8988T (cell line): ENCODE measurements around the gene SAYSD1.
"Not testable (repeated sequence)": the region's sequence is repeated elsewhere in the genome, so short reads cannot be mapped to it uniquely, and the experiment has no call there.

Source experiments
- DNase-seq: peaks from one replicate; pipeline ENCODE4 v3.0.0; 2011

Gene SAYSD1, protein sequence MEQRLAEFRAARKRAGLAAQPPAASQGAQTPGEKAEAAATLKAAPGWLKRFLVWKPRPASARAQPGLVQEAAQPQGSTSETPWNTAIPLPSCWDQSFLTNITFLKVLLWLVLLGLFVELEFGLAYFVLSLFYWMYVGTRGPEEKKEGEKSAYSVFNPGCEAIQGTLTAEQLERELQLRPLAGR

DNA sequence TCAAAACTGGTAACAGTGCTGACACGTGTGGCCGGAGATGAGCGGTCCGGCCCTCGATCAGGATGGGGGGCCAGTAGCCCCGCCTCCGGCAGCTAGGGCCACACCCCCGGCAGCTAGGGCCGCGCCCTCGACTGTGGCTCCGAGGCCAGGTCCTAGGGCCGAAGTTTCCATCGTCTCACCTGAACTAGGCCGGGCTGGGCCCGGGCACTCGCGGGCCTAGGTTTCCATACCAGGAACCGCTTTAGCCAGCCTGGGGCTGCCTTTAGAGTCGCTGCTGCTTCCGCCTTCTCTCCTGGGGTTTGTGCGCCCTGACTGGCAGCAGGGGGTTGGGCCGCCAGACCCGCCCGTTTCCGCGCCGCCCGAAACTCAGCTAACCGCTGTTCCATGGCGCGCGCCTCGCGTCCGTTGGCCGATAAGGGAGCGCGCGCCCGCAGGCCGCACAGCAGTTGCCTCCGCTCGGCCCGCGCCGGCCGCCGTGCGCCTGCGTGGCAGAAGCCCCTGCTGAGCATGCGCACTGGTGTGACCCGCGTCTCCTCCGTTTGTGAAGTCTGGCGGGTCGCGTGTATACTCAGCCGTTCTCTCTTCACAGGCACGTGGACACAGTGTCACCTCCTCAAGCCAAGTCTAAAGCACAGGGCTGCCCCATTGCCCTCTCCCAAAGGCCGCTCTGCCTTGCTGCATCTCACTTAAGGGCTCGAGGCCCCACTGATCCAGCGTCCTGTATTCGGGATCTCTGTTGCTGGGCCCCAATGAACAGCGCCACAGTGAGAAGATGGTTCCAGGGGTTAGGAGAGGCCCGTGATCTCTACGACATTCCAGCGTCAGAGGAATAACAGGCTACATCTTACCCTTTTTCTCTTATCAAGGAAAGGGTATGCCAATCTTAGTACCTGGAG is at the start of gene SAYSD1:
TSS of gene SAYSD1 (minus strand) at position 483 of the 896 bp plus-strand sequence. CDS start at position 386, 97 bp downstream.
- peak; percentile 75 for DNase-seq

DNA sequence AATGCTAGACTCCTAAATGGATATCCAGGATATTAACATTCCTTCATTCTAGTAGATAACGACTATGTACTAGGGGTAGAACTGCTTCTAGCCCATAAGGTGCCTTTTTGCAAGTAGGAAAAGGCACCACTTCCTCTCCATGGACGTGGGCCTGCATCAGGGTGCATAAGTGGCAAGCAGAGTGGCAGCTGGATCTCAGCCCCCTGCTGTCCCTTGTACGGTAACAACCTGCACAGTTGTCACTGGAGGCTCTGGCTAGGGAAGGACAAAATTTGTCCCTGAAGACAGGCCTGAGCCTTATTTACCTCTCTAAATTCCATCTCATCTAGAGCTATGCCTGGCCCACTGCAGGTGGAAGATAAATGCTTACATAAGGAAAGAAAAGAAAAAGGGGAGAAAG is 42.5 kb upstream of the SAYSD1 start:
- DNase-seq = no peak

DNA sequence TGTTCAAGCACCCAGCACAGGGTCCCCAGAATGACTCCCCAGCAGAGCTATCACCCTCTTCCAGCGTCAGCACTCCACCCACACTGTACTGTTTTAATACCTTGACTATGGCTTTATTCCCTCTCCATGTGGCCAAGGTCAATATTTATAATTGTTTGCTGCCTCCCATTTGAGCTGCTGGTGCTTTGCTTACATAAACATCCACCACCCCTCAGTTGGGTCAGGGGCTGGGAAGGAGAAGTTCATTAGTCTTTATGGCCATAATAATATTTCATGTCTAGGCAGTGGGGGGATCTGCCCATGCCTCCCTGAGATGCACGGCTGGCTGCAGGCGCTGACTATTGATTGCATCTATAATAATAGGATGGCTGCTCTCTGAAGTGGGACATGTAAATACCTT is 41.8 kb upstream of the SAYSD1 start:
- DNase-seq = no peak

DNA sequence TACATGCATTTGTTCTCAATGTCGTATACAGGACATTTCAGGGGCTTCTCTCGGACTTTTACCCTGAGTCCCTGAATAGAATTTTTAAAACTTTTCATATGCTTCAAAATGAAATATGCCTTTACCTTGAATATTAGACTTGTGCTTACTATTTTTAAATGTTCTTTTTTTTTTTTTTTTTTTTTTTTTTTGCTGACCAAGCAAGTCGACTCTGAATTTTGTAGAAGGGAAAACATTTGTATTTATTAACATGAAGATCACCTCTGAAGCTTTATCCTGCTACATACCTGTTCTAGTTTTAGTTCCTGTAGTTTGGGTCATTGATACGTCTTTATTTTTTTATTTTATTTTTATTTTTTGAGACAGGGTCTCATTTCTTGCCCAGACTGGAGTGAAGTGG is 39.7 kb upstream of the SAYSD1 start:
- no peak for DNase-seq

DNA sequence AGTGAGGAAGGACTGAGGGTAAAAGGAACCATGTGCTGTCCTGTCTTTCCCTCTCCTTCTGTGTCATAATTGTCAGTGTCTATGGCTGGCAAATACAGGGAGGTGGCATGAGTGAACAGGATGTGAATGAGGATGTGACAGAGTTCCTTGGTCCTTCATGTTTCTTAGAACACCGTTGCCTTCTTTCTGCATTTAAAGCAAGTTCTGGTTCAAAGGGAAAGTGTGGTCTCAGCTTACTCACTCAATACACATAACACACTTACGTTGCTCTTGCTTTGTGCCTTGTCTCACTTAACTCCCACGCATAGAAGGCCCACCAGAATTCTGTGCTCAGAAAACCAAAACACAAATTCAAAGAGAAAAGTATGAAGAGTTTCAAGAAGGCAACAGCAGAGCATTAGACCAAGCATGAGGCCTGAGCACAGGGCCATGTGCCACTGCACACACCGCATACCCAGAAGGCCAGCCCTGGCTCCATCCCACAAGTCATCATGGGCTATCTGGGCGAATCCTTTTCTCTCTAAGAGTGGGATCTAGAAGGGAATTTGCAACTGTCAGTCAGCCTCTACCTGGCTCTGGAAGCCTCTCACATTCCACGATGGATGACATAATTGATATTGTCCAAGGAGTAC is 38.9 kb upstream of the SAYSD1 start:
- no peak for DNase-seq

DNA sequence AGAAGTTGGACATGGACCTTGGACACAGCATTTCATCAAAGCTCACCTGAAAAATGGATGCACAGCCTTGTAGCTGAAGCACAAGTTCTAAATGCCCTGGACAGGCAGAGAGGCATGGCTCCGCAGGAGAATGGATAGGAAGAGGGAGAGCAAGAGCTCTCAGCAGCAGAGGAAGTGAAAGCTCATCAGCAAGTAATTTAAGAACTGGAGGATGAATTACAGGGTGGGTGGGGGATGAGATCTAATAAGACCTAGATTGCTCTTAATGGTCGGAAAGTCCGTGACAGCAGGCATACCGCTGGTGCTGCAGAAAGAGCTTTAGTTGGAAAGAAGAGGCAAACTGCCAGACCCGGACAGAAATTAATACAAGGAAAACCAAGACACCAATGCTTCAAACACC is 37.3 kb upstream of the SAYSD1 start:
- DNase-seq = no peak

DNA sequence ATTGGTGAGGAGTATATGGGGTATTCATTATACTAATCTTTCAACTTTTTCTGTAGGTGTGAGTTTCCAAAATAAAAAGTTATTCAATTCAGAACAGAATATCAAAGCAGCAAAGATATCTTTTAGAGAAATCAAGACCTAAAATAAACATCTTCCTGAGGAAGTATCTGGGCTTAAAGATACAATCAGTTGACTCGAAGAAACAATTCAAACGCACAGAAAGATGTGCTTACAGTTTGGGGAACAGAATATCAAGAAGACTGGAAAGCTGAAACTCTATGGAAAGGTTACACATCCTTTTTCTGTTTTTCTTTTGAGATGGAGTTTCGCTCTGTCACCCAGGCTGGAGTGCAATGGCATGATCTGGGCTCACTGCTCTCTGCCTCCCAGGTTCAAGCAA is 36.2 kb upstream of the SAYSD1 start:
- no peak for DNase-seq

DNA sequence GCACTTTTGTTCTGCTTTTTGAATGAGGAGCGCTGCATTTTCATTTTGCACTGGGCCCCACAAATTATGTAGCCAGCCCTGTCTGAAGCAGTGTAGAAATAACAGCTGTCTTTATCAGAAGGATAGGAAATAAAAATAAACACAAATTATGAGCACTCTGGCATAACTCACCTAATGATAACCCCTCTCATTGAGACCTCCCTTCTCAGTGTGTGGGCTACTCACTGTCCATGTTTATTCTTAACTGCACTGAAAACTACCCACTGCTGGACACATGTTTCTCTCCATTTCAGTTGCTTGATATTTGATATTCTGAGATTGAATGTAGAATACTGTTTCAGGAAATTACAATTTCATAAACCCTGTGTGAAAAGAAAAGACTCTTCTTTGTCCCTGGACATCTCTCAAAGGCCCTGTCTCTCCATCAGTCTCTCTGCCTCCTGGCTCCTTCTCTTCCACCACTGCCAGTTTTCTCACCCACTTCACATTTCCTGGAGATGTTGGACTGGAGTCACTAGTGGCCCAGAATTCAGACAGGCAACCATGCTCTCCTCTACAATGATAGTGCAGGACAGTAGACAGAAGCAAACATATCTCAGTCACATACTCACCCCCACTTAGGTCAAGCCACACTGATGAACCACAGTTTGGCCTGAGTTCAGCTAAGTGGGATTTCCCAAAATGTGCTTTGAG is 29.6 kb upstream of the SAYSD1 start:
- DNase-seq = no peak

DNA sequence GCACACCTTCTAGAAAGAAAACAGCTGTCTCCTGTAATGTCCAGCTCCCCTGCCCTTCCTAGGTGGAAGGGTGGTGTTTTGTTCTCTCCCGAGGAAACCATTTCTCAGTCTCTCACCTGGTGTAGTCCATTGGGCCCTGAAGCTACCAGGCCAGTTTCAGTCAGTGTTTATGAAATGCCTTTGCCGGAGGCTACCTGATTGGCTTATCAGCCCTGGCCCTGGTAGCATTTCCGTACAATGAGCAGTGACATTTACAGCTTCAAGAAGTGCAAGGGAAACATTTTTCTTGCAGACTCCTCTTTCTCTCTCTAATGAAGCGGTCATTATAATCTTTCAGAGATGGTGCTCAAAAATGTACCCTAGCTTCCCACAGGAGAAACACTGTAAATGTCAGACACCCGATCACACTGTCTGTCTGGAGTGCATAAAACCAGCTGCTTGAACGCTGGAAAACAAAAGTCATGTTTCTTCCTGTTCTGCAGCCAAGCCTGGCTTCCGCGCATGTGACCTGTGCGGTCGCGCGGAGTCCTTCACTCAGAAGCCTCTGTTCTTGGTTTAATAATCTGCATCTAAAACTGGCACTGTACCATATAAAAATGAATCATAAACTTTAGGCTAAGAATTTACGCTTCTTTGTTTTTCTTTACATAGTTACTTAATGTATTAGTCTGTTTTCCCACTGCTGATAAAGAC is 28.4 kb upstream of the SAYSD1 start:
- DNase-seq = no peak

DNA sequence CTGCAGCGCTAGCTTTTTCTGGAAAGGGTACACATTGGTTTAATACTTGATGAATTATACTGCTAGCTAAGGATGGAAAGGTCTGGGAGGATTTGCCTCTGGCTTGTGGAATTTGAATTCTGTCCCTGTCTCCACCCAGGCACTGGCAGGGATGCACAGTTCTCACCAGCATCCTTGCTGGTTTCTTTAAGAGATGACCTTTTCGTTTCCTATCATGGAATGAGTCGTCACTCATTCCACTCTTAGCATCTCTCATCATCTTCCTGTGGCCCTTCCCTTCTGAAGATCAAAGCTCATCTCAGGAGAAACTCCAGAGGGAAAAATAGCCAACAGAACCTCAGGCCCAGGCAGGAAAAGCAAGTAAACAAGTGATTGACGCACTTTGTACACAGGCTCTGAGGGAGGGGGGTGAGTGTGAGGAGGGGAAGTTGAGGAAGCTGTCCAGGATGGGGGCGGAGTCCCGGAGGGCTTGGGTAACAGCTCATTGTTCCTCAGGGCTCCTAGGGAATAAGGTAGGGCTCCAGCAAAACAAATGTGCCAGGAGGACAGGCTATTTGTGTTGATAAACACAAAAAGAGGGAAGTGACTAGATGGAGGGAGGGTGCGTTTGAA is 25.7 kb upstream of the SAYSD1 start:
- DNase-seq = no peak

DNA sequence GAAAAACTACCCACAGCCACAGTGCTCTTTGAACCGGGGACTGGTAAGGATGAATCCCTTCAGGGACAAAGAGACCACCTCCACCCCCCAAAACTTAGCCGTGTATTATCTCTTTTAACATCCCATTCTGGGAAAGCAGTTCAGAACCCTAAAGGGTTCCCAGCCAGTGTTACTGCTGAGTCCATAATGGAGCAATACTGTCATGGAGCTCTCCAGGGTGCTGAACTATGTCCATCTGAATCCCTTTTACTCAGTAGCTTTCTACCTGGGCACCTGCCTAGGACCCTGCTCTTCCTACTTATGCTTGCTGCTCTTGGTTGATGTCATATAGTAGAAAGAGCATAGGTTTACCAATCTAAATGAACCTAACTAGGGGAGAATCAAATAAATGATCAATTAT is 22.3 kb upstream of the SAYSD1 start:
- DNase-seq = no peak

DNA sequence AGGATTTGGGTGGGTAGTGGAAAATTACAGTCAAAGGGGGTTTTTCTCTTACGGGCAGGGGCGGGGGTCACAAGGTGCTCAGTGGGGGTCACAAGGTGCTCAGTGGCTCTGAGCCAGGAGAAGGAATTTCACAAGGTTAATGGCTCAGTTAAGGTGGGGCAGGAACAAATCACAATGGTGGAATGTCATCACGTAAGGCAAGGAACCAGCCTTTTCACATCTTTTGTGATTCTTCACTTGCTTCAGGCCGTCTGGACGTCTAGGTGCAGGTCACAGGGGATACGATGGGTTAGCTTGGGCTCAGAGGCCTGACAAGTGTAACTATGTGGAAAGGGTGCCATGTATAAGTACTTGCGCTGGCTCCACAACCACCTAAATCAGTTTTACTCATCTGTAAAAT is 21.2 kb upstream of the SAYSD1 start:
- DNase-seq = not testable (repeated sequence)

DNA sequence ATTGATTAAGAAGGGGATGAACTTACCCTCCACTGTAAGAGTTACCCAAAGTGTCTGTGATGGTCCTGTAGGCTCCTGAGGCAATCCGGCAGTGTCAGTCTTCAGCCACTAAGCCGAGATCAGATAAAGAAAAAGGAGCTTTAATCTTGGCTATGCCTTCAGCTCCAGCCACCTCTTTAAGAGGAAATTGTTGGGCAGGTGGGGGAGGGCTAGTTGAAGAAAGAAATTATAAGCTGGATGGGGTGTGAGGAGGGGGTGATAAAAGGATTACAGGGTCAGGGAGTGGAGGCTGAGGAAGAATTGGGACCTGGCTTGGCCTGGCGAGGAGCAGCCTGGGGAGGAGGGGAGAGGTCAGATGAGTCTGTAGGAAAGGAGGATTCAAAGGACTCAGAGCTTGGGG is 19.8 kb upstream of the SAYSD1 start:
- not testable (repeated sequence) for DNase-seq

DNA sequence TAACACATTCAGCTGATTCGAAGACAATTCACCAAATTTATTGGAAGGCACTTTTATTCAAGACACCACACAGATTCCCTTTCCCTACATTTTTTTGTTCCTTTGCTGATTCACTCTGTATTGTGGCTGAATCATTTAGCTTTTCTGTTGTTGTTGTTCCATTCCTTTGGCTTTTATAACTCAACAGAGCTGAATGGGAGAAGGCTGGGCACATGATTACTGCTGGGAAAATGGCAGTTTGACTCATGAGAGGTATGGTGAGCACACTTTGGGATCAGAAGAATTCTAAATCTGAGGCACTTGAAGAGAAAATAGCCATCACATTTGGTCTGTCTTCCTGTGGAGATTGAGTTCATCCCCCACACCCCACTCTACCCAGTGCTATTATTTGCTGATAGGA is 15.7 kb upstream of the SAYSD1 start:
- DNase-seq = no peak

DNA sequence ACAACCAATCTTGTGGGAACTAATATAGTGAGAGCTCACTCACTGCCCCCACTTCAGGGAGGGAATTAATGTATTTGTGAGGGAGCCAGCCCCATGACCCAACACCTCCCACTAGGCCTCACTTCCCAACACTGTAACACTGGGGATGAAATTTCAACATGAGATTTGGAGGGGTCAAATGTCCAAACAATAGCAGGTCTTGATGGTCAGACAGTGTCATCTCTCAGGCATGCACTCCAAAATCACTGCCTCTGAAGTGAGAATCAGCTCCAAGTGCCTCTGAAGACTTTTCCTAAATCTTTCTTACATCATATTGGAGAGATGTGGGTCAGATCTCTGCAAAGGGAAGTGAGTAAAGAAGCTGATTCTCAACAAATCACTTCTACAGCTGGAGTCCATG is 13.8 kb upstream of the SAYSD1 start:
- no peak for DNase-seq

DNA sequence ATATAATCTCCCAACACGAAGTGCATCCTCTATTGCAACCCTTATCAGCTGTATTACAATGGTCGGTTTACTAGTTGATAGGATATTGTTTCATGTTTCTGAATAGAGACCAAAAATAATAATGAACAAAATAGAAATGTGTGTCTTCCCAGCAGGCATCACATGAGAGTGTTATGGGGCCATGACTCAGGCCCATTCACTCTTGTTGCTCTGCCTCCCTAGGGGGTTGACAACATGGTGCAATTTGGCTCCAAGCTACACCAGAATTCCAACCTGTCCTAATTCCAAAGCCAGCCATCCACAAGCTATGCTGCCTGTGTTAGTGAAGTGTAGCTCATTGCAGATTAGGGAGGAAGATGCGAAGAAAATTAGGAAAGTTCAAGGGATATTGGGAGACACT is 13.1 kb upstream of the SAYSD1 start:
- DNase-seq = no peak

DNA sequence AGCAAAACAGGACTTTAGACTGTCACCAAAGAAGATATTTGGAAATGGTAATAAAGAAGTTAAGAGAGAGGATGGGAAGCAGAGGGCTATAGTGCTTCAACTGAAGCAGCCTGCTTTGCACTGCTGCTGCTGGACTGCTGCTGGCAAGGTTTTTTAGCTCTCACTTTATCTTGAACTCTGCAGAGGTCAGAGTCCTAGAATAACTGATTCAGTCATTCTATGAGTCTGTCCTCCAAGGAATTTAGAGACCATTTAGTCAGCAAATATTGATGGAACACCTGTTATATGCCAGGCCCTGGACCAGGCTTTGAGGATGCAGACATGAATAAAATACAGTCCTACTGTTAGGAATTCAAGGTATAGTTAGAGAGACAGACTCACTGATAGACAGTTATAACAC is 9.1 kb upstream of the SAYSD1 start:
- no peak for DNase-seq

DNA sequence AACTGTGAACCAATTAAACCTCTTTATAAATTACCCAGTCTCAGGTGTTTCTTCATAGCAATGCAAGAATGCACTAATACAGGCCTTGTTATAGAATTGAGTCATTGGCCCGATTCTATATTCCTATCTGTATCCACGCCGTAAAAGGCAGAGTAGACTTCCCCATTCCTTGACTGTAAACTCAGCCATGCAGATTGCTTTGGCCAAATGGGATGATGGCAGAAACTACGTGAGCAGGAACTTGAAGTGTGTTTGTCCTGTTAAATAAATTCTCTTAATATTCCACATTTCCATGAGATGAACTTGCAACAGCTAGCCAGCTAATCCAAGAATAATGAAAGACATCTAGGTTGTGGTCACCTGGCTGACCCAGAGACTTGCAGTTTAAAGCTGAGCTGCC is 3.9 kb upstream of the SAYSD1 start:
- no peak for DNase-seq

DNA sequence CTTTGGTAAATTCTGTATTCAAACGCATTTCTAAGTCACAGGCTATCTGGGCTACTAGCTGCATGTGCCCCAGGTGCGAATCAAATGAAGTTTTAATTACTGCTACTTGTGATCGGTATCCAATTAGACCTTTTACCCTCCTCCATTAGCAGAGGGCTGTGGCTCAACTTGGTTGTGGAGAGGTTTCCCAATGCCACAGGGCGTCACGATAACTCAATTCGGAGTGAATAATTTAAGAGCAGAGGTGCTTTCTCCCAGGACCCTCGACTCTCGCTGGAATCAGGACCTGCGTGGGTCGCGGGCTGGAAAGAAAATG is 640 bp downstream of the SAYSD1 start:
- no peak for DNase-seq

DNA sequence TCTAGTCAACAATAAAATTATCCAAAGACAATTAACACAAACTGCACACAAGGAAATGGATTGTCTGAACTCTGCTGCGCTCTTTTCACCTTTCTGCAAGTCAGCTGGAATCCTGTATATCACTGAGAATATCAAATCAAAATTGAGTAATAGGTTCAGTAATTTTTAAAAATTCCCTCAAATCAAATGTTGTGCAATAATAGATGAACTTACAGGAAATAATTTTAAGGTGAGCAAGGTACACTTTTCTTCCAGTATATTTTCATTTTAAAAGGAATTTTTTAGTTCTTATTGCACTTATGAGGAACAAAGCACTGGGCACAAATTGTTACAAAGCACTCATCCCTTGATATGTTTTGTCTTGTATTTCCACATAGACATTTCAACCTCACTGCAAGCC is 1.2 kb downstream of the SAYSD1 start:
- DNase-seq = no peak

DNA sequence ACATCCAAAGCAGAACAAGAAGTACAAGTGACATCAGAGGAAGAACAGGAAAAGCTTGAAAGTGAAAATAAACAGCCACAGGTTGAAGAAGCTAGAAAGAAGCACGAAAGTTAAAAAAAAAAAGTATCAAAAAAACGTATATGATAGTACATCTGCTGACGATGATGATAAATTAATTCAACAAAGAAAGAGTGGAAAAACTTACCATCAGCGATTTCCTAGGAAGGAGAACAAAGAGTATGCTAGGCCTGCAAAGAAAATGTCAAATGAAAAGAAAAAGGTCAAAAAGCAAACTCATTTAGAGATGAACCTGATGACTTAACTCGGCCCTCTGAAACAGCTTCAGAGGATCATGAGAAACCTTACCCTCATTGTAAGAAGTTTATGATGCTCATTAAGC is 3.7 kb downstream of the SAYSD1 start:
- DNase-seq = no peak

DNA sequence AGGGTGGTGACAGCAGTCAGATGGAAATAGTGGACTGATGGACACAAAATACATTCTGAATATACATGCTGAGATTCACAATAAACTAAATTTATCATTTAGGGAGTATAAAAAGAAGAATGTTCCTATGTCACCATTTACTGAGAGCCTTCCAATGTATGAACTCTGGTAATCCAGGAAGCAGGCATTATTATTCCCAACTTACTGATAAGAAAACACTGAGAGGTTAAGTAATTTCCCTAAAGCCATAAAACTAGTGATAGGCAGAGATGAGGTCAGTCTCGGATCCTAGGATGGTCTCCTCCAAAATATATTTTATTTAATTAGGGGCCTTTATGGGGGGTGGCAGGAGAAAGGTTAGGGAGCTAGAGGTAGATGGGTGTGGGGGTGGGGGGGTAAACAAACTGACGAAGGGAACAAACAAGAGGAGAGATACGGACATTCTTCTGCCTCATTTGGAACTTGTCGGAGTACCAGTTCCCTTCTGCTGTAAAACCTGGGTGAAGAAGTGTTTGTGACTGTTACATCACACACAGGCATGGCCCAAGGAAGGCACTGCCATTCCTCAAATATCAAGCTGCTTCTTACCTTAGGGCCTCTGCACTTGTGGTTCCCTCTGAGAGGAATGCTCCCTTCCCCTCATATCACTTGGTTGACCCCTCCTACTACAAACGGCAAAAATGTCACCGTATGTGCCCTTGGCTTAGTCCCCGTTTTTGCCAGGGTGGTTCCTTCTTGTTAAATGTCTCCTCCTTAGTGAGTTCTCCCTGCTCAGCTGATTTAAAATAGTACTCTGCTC is 6.7 kb downstream of the SAYSD1 start:
- no peak for DNase-seq
